Vagina (tissue), 2 donors: ENCODE results near the gene CD58. TPM values are rescaled to one million over a fixed set of nuclear protein-coding genes. Genes with fewer than 3 reads are reported as not detected.

Experiments used
- DNase-seq, 2 donors: peaks; one replicate each; pipeline ENCODE4 v3.0.0-alpha.2; 2017; ENCODE audit errors: extremely low spot score in 2 of 2
- H3K27ac ChIP-seq: fragments of 200-600 bp; sonication (generic); one replicate; pipeline ENCODE4 v1.5.1; 2019
- H3K27me3 ChIP-seq: fragments of 200-600 bp; sonication (generic); one replicate; pipeline ENCODE4 v1.5.1; 2019
- H3K36me3 ChIP-seq, 2 donors: fragments of 200-600 bp; sonication (generic); one replicate each; pipeline ENCODE4 v1.5.1; 2017 to 2019
- H3K4me1 ChIP-seq: fragments of 200-600 bp; sonication (generic); one replicate; pipeline ENCODE4 v1.5.1; 2019
- H3K4me3 ChIP-seq, 2 donors: fragments of 200-600 bp; sonication (generic); 1 replicate in 1 of 2; 2 replicates in 1 of 2; pipeline ENCODE4 v1.5.1; 2016 to 2019
- H3K9me3 ChIP-seq: fragments of 200-600 bp; sonication (generic); one replicate; pipeline ENCODE4 v1.5.1; 2019
- POLR2A ChIP-seq, 2 donors: fragments of 450-650 bp; IDR thresholded peaks; one replicate each; pipeline ENCODE4 v1.6.1; 2017; ENCODE audit warnings: antibody characterized with exemption in 2 of 2, mild to moderate bottlenecking in 2 of 2, moderate library complexity in 2 of 2
- POLR2AphosphoS5 ChIP-seq, 2 donors: sonication (generic); formaldehyde crosslinking; IDR thresholded peaks; one replicate each; pipeline ENCODE4 v1.9.0; 2017; ENCODE audit warnings: antibody characterized with exemption in 2 of 2, mild to moderate bottlenecking in 2 of 2, low read depth in 1 of 2; ENCODE audit not compliant: insufficient read depth in 1 of 2
- intact Hi-C: fragments of 100-400 bp; cut with DNase I; formaldehyde crosslinking; loops from one replicate; pipeline ENCODE4 v1.15.1; 2023
- total RNA-seq: library from RNA; depleted of rRNA; stranded (reverse); fragments of >200 nt; gene quantifications from one replicate; pipeline ENCODE4 v1.2.3, GENCODE V29; 2016
- TF ChIP-seq, protein P1 (sequence below), 3 experiments: fragments of 450-650 bp in 2 of 3; fragments of 200-600 bp in 1 of 3; sonication (generic) in 1 of 3; IDR thresholded peaks; one replicate each; pipeline ENCODE4 v1.5.1; 2017 to 2019; ENCODE audit warnings: antibody characterized with exemption in 3 of 3, mild to moderate bottlenecking in 2 of 3, moderate library complexity in 2 of 3

The CD58 gene
- total RNA-seq, 1 donor from 2014 or later = 54.5 TPM

- Histone ChIP-seq H3K36me3 (no peaks in the 10 kb centered on the region), H3K4me1 (peaks cover 17% of the 10 kb centered on the region), H3K27ac (no peak overlapping the region), H3K27me3 (no peaks in the 10 kb centered on the region), H3K4me3 (no peak overlapping the region), H3K9me3 (no peaks in the 10 kb centered on the region)
- peak in 1 of 2 donors; percentile 87 for DNase-seq
- intact Hi-C loops = no loop called here
- TF ChIP-seq, protein P1, sequence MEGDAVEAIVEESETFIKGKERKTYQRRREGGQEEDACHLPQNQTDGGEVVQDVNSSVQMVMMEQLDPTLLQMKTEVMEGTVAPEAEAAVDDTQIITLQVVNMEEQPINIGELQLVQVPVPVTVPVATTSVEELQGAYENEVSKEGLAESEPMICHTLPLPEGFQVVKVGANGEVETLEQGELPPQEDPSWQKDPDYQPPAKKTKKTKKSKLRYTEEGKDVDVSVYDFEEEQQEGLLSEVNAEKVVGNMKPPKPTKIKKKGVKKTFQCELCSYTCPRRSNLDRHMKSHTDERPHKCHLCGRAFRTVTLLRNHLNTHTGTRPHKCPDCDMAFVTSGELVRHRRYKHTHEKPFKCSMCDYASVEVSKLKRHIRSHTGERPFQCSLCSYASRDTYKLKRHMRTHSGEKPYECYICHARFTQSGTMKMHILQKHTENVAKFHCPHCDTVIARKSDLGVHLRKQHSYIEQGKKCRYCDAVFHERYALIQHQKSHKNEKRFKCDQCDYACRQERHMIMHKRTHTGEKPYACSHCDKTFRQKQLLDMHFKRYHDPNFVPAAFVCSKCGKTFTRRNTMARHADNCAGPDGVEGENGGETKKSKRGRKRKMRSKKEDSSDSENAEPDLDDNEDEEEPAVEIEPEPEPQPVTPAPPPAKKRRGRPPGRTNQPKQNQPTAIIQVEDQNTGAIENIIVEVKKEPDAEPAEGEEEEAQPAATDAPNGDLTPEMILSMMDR (IDR thresholded peaks at IDR 0.05) = no peak
- peak; percentile 8 to 55 for TF ChIP-seq POLR2AphosphoS5 (IDR thresholded peaks at IDR 0.05; ENCODE audit: insufficient read depth in 1 of 2, low read depth in 1 of 2)
Measured at GRCh38 chr1:116504308-116505156, 66.3 kb downstream of the CD58 start.

DNA sequence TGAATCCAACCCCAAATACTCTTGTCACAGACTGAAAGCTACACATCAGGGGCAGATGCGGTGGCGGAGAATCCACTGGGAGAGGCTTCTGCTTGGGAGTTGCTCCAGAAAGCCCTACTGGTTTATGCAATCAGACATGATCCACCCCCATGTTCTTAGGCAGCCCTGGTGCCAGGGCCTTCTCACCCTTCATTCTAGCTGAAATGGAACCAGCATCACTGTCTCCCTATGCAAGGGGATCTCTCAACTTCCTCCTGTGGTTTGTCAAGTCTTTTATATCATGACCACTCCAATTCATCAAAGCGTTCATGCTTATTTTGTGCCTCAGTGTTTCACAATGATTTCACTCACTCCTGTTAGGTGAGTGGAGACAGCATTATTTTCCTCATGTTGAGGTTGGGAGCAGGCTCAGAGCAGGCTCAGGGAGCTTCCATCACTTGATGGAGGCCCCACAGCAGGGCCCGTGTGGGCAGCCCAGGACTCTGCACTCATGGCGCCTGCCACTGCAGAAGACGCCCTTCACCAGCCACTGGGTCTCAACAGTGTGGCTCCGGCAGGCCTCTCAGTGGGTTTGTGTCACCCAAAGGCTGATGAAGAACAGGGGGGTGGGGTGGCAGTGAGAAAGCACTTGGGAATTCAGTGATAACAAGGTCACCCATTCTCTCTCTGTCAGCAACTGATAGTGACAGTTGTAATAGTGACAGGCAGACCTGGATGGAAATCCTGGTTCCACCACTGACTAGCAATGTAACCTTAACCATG is 67.1 kb downstream of the CD58 start:
- peak in 1 of 2 donors; percentile 77 for DNase-seq
- TF ChIP-seq POLR2AphosphoS5 (IDR thresholded peaks at IDR 0.05; ENCODE audit: insufficient read depth in 1 of 2, low read depth in 1 of 2) = no peak
- TF ChIP-seq, protein P1 (IDR thresholded peaks at IDR 0.05) = no peak
- no peak for TF ChIP-seq POLR2A (IDR thresholded peaks at IDR 0.05)
- Histone ChIP-seq H3K9me3 (no peaks in the 10 kb centered on the region), H3K4me1 (peaks cover 25% of the 10 kb centered on the region), H3K27me3 (no peaks in the 10 kb centered on the region), H3K27ac (peak overlapping the region; percentile 10), H3K4me3 (no peak overlapping the region), H3K36me3 (no peaks in the 10 kb centered on the region)
- intact Hi-C loops = no loop called here

- Histone ChIP-seq H3K4me3 (no peak overlapping the region), H3K4me1 (peaks cover 27% of the 10 kb centered on the region), H3K27ac (no peak overlapping the region), H3K27me3 (no peaks in the 10 kb centered on the region), H3K36me3 (no peaks in the 10 kb centered on the region), H3K9me3 (no peaks in the 10 kb centered on the region)
- intact Hi-C loops = no loop called here
- TF ChIP-seq, protein P1 (IDR thresholded peaks at IDR 0.05) = no peak
- no peak for TF ChIP-seq POLR2AphosphoS5 (IDR thresholded peaks at IDR 0.05; ENCODE audit: insufficient read depth in 1 of 2, low read depth in 1 of 2)
- no peak for TF ChIP-seq POLR2A (IDR thresholded peaks at IDR 0.05)
- peak in 1 of 2 donors; percentile 49 for DNase-seq
Measured at GRCh38 chr1:116502671-116503314, 68.0 kb downstream of the CD58 start.

- intact Hi-C loops = no loop called here
- no peaks in the 10 kb centered on the region for H3K9me3 ChIP-seq
- peaks cover 28% of the 10 kb centered on the region for H3K4me1 ChIP-seq
- H3K27ac ChIP-seq = no peak overlapping the region
- H3K4me3 ChIP-seq = no peak overlapping the region
- no peaks in the 10 kb centered on the region for H3K27me3 ChIP-seq
- DNase-seq = no peak
- H3K36me3 ChIP-seq = no peaks in the 10 kb centered on the region
- TF ChIP-seq POLR2AphosphoS5 (IDR thresholded peaks at IDR 0.05; ENCODE audit: insufficient read depth in 1 of 2, low read depth in 1 of 2) (no peak), POLR2A (IDR thresholded peaks at IDR 0.05) (no peak)
- TF ChIP-seq, protein P1 (IDR thresholded peaks at IDR 0.05) = no peak
Measured at GRCh38 chr1:116501870-116502244, 69.0 kb downstream of the CD58 start.
